GM23338 (cell line): ENCODE data around the gene NCDN. TPM values are rescaled to one million over a fixed set of nuclear protein-coding genes. Genes with fewer than 3 reads are reported as not detected.

Experiments used
- ATAC-seq: fragments of 200-7000 bp; cut with Tn5 transposase; 3 replicates; pipeline ENCODE4 v1.9.1; 2020
- DNase-seq: peaks from one replicate; pipeline ENCODE4 v3.0.0-alpha.2; 2015; ENCODE audit warnings: low spot score
- H2AFZ ChIP-seq: fragments of 200-600 bp; sonication (generic); 2 replicates; pipeline ENCODE4 v1.8.0; 2016; ENCODE audit warnings: antibody characterized with exemption, mild to moderate bottlenecking, moderate library complexity
- H3F3A ChIP-seq: fragments of 200-600 bp; sonication (generic); replicated peaks from 2 replicates; pipeline ENCODE4 v1.8.0; 2017; ENCODE audit warnings: antibody characterized with exemption, mixed run types, low read depth
- H3K27ac ChIP-seq: fragments of 200-600 bp; sonication (generic); 2 replicates; pipeline ENCODE4 v1.6.1; 2016; ENCODE audit warnings: low read depth
- H3K27me3 ChIP-seq: fragments of 200-600 bp; sonication (generic); 2 replicates; pipeline ENCODE4 v1.8.0; 2016; ENCODE audit warnings: mild to moderate bottlenecking, mixed run types, moderate library complexity; ENCODE audit not compliant: insufficient read depth
- H3K36me3 ChIP-seq: fragments of 200-600 bp; sonication (generic); 2 replicates; pipeline ENCODE4 v1.8.0; 2016; ENCODE audit warnings: mild to moderate bottlenecking; ENCODE audit not compliant: insufficient read depth
- H3K4me1 ChIP-seq: fragments of 200-600 bp; sonication (generic); 2 replicates; pipeline ENCODE4 v1.8.0; 2016; ENCODE audit warnings: mild to moderate bottlenecking, moderate library complexity; ENCODE audit not compliant: insufficient read depth
- H3K4me2 ChIP-seq: fragments of 200-600 bp; sonication (generic); 2 replicates; pipeline ENCODE4 v1.7.1; 2017; ENCODE audit warnings: mixed run types
- H3K4me3 ChIP-seq: fragments of 200-600 bp; sonication (generic); 2 replicates; pipeline ENCODE4 v1.6.1; 2016; ENCODE audit warnings: mixed run types
- H3K79me2 ChIP-seq: fragments of 200-600 bp; sonication (generic); replicated peaks from 2 replicates; pipeline ENCODE4 v1.8.0; 2017; ENCODE audit warnings: mild to moderate bottlenecking; ENCODE audit not compliant: insufficient read depth
- H3K9me2 ChIP-seq: fragments of 200-600 bp; sonication (generic); 2 replicates; pipeline ENCODE4 v1.8.0; 2017; ENCODE audit not compliant: insufficient read depth
- H4K20me1 ChIP-seq: fragments of 200-600 bp; sonication (generic); replicated peaks from 2 replicates; pipeline ENCODE4 v1.8.0; 2017; ENCODE audit warnings: mild to moderate bottlenecking; ENCODE audit not compliant: insufficient read depth
- H3K27ac Mint-ChIP-seq: 2 replicates; pipeline ENCODE4 v1.8.0; 2020; ENCODE audit warnings: inconsistent platforms, mild to moderate bottlenecking, moderate library complexity, mixed read lengths
- H3K27me3 Mint-ChIP-seq: 3 replicates; pipeline ENCODE4 v1.8.0; 2022; ENCODE audit warnings: low read depth, mild to moderate bottlenecking, moderate library complexity, mixed read lengths, inconsistent platforms; ENCODE audit not compliant: insufficient read depth, poor library complexity
- H3K36me3 Mint-ChIP-seq: 3 replicates; pipeline ENCODE4 v1.8.0; 2021; ENCODE audit warnings: low read depth, mild to moderate bottlenecking, inconsistent platforms, moderate library complexity, mixed read lengths
- H3K4me1 Mint-ChIP-seq: 3 replicates; pipeline ENCODE4 v1.8.0; 2020; ENCODE audit warnings: mild to moderate bottlenecking, inconsistent platforms, mixed read lengths
- H3K4me3 Mint-ChIP-seq: 3 replicates; pipeline ENCODE4 v1.8.0; 2021; ENCODE audit warnings: moderate library complexity, mild to moderate bottlenecking, inconsistent platforms, mixed read lengths
- H3K9me3 Mint-ChIP-seq: 3 replicates; pipeline ENCODE4 v1.8.0; 2020; ENCODE audit warnings: moderate library complexity, mild to moderate bottlenecking, inconsistent platforms, mixed read lengths
- CREB1 ChIP-seq: fragments of 250-450 bp; sonication (Bioruptor Pico); IDR thresholded peaks from 2 replicates; pipeline ENCODE4 v1.5.0; 2020; ENCODE audit warnings: low read depth, mild to moderate bottlenecking, moderate library complexity
- EZH2 ChIP-seq: fragments of 200-600 bp; sonication (generic); IDR thresholded peaks from one replicate; pipeline ENCODE4 v1.8.0; 2017; ENCODE audit warnings: antibody characterized with exemption, mild to moderate bottlenecking, low read depth; ENCODE audit not compliant: unreplicated experiment
- EZH2phosphoT487 ChIP-seq: fragments of 200-600 bp; sonication (generic); IDR thresholded peaks from one replicate; pipeline ENCODE4 v1.8.1; 2018; ENCODE audit warnings: antibody characterized with exemption; ENCODE audit not compliant: unreplicated experiment
- ZNF331 ChIP-seq: fragments of 250-450 bp; sonication (Bioruptor Pico); IDR thresholded peaks from 2 replicates; pipeline ENCODE4 v1.5.0; 2020; ENCODE audit warnings: low read depth, mild to moderate bottlenecking, moderate library complexity
- polyA plus RNA-seq: library from polyadenylated mRNA; unstranded; fragments of >200 nt; fragmentation: Nextera tagmentation; extraction: Ambion mirVana; gene quantifications from 2 replicates; pipeline ENCODE4 v1.2.1, GENCODE V29; 2016
- total RNA-seq: library from RNA; depleted of rRNA; stranded (reverse); fragments of >200 nt; shearing (Covaris generic); gene quantifications from 2 replicates; pipeline ENCODE4 v1.2.3, GENCODE V29; 2014
- TF ChIP-seq, protein P1 (sequence below): IDR thresholded peaks from 2 replicates; pipeline ENCODE4 v1.6.1; 2016; ENCODE audit warnings: antibody characterized with exemption
- TF ChIP-seq, protein P2 (sequence below): fragments of 250-450 bp; sonication (Bioruptor Pico); IDR thresholded peaks from 2 replicates; pipeline ENCODE4 v1.5.0; 2020; ENCODE audit warnings: mild to moderate bottlenecking, moderate library complexity

The NCDN gene
- total and polyA plus RNA-seq, 2 experiments from 2014 or later: 13.2 to 44.2 TPM

GRCh38 chr1:35574125-35574654 lies 16.6 kb downstream of the NCDN start:
- Mint-ChIP-seq H3K4me1 (peaks cover 32% of the 10 kb centered on the region), H3K27me3 (peaks cover 89% of the 10 kb centered on the region), H3K27ac (no peak overlapping the region), H3K36me3 (no peaks in the 10 kb centered on the region; the same call in 2 of the 3 replicates), H3K4me3 (peak overlapping the region; percentile 47), H3K9me3 (no peaks in the 10 kb centered on the region)
- H3K9me2 ChIP-seq: no peaks in the 10 kb centered on the region
- H2AFZ ChIP-seq: peak overlapping the region; percentile 43
- peaks cover 100% of the 10 kb centered on the region for H3K27me3 ChIP-seq
- H3K4me1 ChIP-seq: peaks cover 38% of the 10 kb centered on the region
- H3K4me2 ChIP-seq: peak overlapping the region; percentile 99
- no peaks in the 10 kb centered on the region for H3K79me2 ChIP-seq
- no peaks in the 10 kb centered on the region for H4K20me1 ChIP-seq
- H3K4me3 ChIP-seq: peak overlapping the region; percentile 84
- DNase-seq (peak; percentile 37), ATAC-seq (no peak)
- H3K36me3 ChIP-seq: no peaks in the 10 kb centered on the region; the same call in 1 of the 2 replicates
- no peak for TF ChIP-seq CREB1 (CRISPR knock-in tag)
- TF ChIP-seq EZH2phosphoT487: peak; percentile 34
- TF ChIP-seq, protein P1, sequence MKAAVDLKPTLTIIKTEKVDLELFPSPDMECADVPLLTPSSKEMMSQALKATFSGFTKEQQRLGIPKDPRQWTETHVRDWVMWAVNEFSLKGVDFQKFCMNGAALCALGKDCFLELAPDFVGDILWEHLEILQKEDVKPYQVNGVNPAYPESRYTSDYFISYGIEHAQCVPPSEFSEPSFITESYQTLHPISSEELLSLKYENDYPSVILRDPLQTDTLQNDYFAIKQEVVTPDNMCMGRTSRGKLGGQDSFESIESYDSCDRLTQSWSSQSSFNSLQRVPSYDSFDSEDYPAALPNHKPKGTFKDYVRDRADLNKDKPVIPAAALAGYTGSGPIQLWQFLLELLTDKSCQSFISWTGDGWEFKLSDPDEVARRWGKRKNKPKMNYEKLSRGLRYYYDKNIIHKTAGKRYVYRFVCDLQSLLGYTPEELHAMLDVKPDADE: no peak
- H3F3A ChIP-seq: peaks cover 24% of the 10 kb centered on the region
- no peak overlapping the region for H3K27ac ChIP-seq

- Histone ChIP-seq H3K4me1 (peaks cover 38% of the 10 kb centered on the region), H3K4me3 (peak overlapping the region; percentile 84), H3K36me3 (no peaks in the 10 kb centered on the region; the same call in 1 of the 2 replicates), H3F3A (peaks cover 27% of the 10 kb centered on the region), H3K9me2 (no peaks in the 10 kb centered on the region), H4K20me1 (0 out of 2 replicates have a peak, but pooled peaks cover 2% of the 10 kb centered on the region), H3K27me3 (peaks cover 100% of the 10 kb centered on the region), H2AFZ (peak overlapping the region; percentile 43; the same call in 1 of the 2 replicates), H3K79me2 (no peaks in the 10 kb centered on the region), H3K27ac (no peak overlapping the region), H3K4me2 (peak overlapping the region; percentile 99)
- Mint-ChIP-seq H3K4me3 (peak overlapping the region; percentile 47), H3K9me3 (no peaks in the 10 kb centered on the region), H3K4me1 (peaks cover 32% of the 10 kb centered on the region), H3K27me3 (peaks cover 94% of the 10 kb centered on the region), H3K36me3 (no peaks in the 10 kb centered on the region; the same call in 2 of the 3 replicates), H3K27ac (no peak overlapping the region)
- TF ChIP-seq EZH2: peak; percentile 90
- TF ChIP-seq ZNF331: no peak
- ATAC-seq (peak; percentile 1), DNase-seq (peak; percentile 55)
Measured at GRCh38 chr1:35574655-35575415, 17.2 kb downstream of the NCDN start.

DNA sequence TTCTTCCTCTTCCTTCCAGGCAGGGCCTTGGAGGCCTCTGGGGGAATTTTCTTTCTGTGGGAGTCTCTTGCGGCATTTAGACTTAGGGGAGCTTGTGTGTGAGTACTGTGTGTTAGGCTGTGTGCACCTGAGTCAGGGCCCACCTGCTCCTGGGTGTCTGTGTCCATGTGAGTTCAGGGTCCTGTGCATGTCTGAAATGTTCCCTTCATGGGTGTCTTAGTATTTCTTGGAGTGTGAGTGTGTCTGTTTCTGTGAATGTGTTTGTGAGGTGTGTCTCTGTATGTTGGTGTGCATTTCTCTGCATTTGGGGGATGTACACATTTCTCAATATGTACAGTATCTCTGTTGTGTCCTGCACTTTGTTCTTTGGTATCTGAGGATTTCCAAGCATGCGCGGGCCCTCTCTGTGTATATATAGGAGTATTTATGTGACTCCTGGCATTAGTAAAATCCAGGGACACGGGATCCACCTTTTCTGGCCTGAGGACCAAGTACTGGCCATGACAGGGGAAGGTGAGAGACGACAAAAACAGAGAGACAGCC lies 17.9 kb downstream of the NCDN start:
- Histone ChIP-seq H3K9me2 (no peaks in the 10 kb centered on the region), H3K4me2 (peak overlapping the region; percentile 99), H3F3A (peaks cover 27% of the 10 kb centered on the region), H3K79me2 (no peaks in the 10 kb centered on the region), H4K20me1 (0 out of 2 replicates have a peak, but pooled peaks cover 2% of the 10 kb centered on the region), H3K36me3 (no peaks in the 10 kb centered on the region; the same call in 1 of the 2 replicates), H3K4me3 (peak overlapping the region; percentile 84), H3K27me3 (peaks cover 97% of the 10 kb centered on the region), H3K4me1 (peaks cover 38% of the 10 kb centered on the region), H2AFZ (no peak overlapping the region), H3K27ac (no peak overlapping the region)
- Mint-ChIP-seq H3K27me3 (peaks cover 93% of the 10 kb centered on the region), H3K36me3 (no peaks in the 10 kb centered on the region; the same call in 2 of the 3 replicates), H3K9me3 (no peaks in the 10 kb centered on the region), H3K4me1 (peaks cover 32% of the 10 kb centered on the region), H3K4me3 (peak overlapping the region; percentile 47), H3K27ac (no peak overlapping the region)
- no peak for DNase-seq
- no peak for ATAC-seq
- no peak for TF ChIP-seq ZNF331
- TF ChIP-seq, protein P2, sequence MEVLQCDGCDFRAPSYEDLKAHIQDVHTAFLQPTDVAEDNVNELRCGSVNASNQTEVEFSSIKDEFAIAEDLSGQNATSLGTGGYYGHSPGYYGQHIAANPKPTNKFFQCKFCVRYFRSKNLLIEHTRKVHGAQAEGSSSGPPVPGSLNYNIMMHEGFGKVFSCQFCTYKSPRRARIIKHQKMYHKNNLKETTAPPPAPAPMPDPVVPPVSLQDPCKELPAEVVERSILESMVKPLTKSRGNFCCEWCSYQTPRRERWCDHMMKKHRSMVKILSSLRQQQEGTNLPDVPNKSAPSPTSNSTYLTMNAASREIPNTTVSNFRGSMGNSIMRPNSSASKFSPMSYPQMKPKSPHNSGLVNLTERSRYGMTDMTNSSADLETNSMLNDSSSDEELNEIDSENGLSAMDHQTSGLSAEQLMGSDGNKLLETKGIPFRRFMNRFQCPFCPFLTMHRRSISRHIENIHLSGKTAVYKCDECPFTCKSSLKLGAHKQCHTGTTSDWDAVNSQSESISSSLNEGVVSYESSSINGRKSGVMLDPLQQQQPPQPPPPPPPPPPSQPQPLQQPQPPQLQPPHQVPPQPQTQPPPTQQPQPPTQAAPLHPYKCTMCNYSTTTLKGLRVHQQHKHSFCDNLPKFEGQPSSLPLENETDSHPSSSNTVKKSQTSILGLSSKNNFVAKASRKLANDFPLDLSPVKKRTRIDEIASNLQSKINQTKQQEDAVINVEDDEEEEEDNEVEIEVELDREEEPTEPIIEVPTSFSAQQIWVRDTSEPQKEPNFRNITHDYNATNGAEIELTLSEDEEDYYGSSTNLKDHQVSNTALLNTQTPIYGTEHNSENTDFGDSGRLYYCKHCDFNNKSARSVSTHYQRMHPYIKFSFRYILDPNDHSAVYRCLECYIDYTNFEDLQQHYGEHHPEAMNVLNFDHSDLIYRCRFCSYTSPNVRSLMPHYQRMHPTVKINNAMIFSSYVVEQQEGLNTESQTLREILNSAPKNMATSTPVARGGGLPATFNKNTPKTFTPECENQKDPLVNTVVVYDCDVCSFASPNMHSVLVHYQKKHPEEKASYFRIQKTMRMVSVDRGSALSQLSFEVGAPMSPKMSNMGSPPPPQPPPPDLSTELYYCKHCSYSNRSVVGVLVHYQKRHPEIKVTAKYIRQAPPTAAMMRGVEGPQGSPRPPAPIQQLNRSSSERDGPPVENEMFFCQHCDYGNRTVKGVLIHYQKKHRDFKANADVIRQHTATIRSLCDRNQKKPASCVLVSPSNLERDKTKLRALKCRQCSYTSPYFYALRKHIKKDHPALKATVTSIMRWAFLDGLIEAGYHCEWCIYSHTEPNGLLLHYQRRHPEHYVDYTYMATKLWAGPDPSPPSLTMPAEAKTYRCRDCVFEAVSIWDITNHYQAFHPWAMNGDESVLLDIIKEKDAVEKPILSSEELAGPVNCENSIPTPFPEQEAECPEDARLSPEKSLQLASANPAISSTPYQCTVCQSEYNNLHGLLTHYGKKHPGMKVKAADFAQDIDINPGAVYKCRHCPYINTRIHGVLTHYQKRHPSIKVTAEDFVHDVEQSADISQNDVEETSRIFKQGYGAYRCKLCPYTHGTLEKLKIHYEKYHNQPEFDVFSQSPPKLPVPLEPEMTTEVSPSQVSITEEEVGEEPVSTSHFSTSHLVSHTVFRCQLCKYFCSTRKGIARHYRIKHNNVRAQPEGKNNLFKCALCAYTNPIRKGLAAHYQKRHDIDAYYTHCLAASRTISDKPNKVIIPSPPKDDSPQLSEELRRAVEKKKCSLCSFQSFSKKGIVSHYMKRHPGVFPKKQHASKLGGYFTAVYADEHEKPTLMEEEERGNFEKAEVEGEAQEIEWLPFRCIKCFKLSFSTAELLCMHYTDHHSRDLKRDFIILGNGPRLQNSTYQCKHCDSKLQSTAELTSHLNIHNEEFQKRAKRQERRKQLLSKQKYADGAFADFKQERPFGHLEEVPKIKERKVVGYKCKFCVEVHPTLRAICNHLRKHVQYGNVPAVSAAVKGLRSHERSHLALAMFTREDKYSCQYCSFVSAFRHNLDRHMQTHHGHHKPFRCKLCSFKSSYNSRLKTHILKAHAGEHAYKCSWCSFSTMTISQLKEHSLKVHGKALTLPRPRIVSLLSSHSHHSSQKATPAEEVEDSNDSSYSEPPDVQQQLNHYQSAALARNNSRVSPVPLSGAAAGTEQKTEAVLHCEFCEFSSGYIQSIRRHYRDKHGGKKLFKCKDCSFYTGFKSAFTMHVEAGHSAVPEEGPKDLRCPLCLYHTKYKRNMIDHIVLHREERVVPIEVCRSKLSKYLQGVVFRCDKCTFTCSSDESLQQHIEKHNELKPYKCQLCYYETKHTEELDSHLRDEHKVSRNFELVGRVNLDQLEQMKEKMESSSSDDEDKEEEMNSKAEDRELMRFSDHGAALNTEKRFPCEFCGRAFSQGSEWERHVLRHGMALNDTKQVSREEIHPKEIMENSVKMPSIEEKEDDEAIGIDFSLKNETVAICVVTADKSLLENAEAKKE: no peak
